ENCODE data around the gene VEGFD.

The VEGFD gene

GRCh38 chrX:15299941-15300851 lies 84.0 kb downstream of the VEGFD start:
- peak; percentile 1 for DNase-seq

DNA sequence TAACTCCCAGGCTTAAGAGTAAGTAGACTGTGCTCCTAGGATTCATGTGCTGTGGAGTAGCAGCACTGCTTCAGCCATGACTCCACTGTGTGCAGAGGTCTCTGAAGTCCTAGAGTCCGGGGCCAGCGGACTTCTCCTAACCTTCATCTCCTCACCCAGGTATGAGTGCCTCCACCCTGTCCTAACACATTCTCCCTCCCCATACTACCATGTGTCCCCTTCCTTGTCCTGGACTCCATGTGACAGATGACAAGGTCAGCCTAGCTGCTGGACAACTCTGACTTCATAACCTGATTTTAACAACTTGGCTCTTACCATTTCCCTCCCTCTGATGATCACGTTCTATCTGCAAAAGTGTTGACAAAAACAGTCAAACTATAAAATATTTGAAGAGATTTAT lies 85.4 kb downstream of the VEGFD start:
- no peak for DNase-seq

DNA sequence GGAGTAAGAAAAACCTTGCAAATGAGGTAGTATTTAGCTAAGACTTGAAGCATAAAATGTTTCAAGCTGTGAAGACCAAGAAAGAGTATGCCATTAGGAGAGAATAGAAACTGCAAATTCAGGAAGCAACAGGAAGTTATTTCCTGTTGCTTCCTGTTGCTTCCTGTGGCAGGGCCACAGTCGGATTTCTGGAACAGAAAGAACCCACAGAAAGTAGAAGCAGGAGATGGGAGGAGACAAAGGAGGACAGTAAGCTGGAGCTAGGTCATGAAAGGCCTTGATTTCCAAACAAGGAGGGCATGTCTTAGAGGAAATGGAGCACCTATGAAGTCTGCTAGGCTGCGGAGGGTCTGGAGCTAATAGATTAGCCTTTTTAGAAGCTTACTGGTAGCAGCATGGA lies 86.0 kb downstream of the VEGFD start:
- DNase-seq, result no peak

Data from NCI-H446 treated with DMSO at 0.1 percent for 48 hours (cell line).